GM19238 (cell line): ENCODE data around the gene ITGB3BP.

Experiments
- DNase-seq: peaks from one replicate; pipeline ENCODE4 v3.0.0; 2011; ENCODE audit warnings: low spot score; ENCODE audit not compliant: insufficient read length

Gene ITGB3BP

GRCh38 chr1:63418101-63418500, 104.9 kb downstream of the ITGB3BP start:
- no peak for DNase-seq

- no peak for DNase-seq
Observed at GRCh38 chr1:63414691-63415365, 108.2 kb downstream of the ITGB3BP start.

DNA sequence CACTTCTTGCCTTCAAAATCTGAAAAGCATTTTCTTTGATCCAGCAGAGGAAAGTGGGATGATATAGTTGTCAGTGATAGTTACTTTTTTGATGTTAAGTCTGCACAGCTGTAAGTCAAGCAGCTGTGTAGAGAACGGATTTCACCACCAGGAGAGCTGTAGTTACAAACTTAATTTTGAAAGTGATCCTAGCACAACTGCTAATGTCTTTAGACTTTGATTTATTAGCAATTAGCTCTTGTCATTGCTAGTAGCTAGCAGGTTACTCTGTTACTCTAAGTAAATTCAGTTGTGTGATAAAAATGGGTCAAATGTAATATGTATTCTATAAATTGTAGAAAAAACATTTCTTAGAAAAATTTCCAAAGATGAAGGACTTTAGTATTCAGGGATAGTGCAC, 109.6 kb downstream of the ITGB3BP start:
- no peak for DNase-seq

DNA sequence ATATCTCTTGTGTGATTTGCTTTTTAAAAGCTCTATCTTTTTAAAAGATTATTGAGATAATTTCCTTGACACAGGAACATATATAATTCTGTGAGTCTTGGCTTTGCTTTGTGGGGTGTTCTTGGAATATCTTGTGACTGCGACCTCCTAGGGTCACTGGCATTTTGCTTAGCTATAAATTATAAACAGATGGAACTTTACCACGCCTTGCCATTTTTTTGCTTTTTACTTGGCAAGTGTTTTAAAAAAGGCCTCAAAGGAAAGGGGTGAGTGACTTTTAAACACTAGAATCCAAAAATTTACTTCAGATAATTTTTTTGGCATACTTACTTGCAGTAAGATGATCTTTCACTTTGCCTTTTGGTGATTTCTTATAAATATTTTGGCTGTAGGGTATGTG, 112.0 kb downstream of the ITGB3BP start:
- DNase-seq, result no peak

DNA sequence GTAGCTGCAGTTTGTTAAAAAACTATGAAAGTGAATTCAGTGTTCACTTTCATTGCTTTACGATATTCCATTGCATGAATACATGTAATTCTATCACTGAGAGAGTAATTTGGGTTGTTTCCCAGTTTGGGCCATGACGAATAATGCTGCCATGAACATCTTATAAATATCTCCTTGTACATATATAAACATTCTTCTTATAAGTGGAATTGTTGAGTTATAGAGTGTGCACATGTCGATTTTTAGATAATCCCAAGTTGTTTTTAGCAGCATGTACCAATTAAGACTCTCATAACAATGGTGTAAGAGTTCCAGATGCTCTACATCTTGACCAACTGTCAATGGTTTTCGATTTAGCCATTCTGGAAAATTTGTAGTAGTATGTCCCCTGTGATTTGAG, 114.7 kb downstream of the ITGB3BP start:
- DNase-seq, result no peak

- no peak for DNase-seq
Observed at GRCh38 chr1:63407002-63407401, 116.0 kb downstream of the ITGB3BP start.

DNA sequence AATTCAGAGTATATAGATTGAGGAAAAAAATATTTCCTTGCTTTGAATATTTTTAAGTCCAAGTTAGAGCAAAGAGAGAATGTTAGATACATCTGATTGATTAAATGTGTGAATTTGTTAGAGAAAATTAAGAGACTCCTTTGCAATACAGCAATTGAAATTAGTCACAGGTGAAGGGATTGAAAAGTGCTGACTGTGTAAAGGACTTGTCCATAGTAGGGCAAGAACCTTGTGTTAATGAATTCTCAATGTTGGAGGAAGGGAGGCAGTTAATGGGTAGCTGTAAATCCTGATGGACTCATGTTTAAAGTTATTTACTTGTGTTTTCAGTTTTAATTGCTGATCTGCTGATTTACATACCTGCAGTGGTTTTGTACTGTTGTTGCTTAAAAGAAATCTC, 117.0 kb downstream of the ITGB3BP start:
- no peak for DNase-seq

- no peak for DNase-seq
Observed at GRCh38 chr1:63405021-63405420, 118.0 kb downstream of the ITGB3BP start.

DNA sequence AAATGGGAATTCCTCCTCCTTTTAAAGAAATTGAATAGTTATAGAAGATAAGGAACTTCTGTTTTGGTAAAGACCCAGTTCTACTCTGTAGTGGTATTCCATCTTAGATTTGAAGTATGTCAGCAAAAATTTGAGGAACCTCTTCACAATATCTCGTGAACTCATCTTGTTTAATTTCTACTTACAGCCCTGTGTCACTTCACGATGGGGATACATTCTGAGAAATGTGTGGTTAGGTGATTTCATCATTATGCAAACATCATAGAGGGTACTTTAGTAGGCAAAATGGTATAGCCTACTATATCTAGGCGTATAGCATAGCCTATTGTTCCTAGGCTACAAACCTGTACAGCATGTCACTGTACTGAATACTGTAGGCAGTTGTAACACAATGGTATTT, 119.6 kb downstream of the ITGB3BP start:
- no peak for DNase-seq

DNA sequence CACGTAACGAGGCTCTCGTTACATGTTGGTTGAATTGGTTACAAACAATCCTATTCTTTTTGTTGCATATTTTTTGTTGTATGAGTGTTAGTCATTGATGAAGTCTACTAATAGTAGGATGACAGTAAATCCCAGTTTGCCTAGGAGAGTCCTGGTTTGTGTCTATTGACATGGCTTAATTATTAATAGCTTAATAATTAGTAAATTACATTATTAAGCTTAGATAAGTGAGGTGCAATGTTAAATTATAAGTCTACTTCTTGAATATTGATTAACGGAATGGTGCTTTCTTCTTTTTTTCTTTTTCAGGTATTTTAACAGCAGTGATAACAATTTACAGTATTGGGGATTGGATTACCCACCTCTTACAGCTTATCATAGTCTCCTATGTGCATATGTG, 121.1 kb downstream of the ITGB3BP start:
- DNase-seq, result no peak
